Stimulated activated CD4-positive, alpha-beta T cell treated with anti-CD3 and anti-CD28 coated beads, TNF-alpha, amount 100 ng/mL, for 24 hours (primary cell): ENCODE data around the gene ATXN1.

Experiments used
- DNase-seq, 3 experiments: peaks; one replicate each; pipeline ENCODE4 v3.0.0-alpha.2; 2020; ENCODE audit warnings: low read depth in 3 of 3

Gene ATXN1

DNA sequence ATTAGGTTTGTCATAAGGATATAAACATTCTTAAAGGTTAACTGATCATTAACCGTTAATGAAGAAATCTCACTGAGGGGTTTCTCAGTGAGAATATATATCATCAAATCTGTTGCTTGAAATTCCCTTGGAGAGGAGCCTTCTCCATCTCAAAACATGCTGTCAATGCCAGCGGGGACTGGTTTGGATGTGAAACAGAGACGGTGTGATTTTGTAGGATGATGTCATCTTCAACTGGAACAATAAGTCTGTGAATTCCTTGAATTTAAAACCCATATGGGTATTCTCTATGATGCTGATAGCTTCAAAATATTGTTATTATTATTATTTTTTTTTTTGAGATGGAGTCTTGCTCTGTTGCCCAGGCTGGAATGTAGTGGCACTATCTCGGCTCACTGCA lies 447.0 kb downstream of the ATXN1 start:
- DNase-seq: no peak

DNA sequence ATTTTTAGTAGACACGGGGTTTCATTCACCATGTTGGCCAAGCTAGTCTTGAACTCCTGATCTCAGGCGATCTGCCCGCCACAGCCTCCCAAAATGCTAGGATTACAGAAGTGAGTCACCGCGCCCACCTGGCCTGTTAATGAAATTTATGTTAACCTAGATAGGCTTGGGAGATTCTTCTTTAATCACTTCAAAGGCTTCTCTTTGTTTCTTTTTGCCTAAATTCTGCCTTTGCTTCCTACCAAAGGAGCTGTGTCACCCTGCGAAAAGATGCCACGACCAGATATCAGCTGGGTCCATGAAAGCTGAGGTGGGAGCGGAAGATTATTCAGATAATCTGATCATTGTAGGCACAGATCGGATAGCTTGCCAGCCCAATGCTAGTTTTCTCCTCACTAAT lies 447.5 kb downstream of the ATXN1 start:
- no peak for DNase-seq

DNA sequence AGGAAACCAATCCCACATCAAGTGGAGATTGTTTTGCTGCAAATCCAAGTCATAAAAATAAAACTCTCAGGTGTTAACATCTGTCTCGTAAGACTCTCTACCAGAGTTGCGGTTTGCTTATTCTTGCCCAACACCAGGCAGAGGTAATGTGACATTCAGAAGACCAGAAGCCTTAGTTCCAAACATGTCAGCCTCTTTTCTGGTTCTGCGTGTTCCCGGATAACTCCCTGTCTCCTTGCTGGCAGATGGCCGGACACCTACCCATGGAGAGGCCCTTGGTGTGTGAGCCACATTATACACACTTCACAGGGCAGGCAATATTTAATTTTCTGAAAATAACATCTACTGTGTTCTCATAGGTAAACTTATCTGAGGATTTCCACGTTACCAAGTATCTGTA lies 449.5 kb downstream of the ATXN1 start:
- no peak for DNase-seq

DNA sequence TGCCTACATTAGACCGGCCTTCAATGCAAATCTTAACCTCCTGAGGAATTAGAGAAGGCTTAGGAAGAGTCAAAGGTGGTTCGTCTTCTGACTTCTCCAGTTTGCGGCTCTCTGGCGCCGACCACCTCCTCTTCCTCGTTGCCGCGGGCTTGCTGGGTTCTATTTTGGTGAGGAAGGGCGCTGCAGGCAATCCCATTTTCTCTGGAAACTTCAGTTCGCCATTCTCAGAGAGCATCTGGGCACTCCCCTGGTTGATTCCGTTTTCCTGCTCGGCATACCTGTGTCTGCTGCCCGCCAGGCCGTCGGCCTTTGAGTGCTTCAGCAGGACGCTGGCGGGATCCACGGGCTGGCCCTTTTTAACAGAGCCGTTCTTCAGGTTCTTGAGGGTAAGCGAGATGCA lies 454.9 kb downstream of the ATXN1 start:
- DNase-seq: no peak

DNA sequence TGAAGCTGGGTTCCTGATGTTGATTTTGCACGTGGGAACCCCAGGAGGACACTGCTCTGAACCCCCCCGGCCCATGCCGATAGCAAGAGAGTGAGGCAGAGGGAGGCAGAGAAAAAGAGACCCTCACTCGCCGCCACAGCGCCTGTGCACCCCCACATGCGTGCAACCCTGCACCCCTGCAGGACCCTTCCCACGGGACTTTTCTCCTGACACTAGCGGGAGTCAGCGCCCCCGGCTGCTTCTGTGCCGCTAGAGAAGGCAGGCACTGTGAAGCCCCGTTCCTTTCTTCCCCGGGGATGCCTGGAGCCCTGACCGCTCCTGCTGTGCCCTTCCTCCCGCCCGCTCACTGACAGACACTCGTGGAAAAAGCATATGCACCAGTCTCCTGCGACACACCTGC lies 455.5 kb downstream of the ATXN1 start:
- DNase-seq: no peak

DNA sequence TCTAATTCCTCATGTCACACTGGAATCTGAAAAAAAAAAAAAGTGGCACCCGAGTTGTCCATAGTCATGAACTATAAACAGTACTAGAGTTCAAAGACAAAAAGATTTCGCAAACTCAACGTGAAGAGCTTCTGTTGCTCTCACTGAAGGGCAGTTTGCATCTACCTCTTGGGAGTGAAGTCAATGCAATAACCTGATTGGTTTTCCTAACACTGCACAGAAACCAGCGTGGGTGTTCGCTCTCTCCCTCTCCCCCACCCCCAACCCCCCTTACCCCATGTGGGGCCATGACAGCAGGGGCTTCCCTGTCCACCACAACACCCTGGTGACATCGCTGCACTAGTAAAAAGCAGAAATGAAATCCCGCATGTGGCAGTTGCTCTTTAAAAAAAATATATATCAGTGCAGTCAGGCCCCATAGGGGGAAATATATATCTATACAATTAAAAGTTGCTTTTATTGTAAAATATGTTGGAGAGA lies 456.0 kb downstream of the ATXN1 start:
- no peak for DNase-seq

DNA sequence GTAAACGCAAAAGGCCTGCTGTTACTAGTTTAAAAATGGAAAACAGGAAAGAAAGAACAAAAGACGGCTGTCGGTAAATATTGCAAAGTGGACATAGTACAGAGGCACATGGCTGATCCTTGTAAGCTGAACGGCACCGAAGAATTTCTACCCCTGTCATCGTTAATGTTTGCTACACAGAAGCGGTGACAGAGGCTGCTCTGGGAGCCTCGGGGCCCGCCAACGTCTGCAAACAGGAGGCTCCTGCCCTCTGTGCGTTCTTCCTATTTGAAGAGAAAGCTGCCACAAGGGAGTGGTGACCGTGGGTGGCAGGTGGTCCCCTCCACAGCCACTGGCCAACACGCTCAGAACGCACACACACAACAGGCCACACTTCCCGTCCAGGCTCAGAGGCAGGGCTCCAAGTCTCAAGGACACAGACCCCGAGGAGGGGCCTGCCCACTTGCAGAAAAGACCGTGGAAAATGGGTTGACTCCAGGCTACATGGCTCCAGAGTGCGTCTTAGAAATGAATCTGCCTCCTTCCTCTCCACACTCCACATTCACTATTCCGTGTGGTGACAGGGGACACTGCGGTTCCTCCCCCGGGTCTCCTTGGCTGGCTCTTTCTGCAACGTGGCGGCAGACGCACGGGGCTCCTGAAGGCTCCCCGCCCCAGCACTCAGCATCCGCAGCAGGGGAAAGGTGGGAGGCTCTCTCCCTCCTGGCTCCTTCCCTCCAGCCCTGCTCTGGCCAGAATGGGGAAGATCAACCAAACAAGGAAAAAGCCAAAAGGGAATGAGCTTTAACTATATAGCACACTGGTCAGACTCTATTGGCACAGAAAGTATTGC lies 458.3 kb downstream of the ATXN1 start:
- no peak for DNase-seq

DNA sequence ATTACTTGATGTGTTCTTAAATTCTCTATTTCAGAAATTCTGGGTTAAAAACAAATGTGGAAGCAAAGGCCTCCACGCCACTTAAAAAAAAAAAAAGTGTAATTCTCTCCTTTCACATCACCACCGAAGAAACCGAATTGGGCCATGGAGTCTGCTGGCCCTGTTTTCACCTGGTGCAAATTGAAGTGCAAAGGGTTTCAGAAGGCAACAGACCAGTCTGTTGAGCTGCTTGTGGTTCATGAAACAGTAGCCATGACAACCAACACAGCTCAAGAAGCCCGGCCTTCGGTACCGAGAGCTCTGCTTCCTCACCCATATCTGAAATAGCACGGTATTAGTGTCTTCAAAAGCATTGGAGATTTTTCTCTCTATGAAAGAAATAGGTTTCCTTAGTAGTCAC lies 459.7 kb downstream of the ATXN1 start:
- no peak for DNase-seq

DNA sequence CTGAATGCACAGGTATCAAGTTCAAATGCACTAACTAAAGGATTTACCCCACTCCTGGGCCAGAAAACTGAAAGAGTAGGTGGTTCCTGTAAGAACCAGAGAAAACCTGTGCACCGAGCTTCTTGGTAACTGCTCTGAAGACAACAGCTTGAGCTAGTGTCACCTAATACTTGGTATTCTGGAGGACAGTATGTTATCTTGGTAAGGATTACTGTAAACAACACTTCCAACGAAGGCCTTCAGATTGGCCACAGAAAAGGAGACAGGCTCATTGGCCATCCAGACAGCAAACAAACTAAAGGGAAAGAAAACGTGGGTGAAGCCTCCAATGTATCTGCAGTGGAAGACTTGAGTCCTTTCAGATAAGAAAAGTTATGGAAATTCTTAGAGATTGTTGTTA lies 461.4 kb downstream of the ATXN1 start:
- DNase-seq: no peak

DNA sequence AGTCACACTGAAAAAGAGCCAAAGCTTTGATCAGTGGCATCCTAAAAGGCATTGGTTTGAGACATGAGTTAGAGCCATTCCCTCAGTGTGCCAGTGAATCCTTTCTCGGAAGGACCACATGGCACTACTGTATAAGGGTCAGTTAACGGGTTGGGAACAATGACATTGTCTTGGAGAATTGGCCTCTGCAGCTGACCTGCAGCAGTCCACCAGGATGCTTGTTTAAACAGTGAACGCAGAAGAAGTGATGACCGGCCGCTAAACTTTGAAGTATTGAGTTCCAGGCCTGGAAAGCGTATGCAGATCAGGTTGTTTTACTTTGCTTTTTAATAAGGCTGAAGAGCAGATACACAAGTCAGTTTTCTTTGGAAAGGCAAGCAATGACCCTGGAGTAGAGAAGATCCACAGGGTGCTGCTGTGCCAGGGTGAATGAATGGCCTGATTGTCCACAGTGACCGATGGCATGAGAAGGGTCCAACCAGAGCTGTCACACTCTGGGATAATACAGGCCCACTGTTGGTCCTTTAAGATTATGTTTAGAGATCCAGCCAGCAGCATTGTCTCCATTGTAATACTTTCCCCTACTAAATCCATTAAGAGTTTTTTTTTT lies 465.1 kb downstream of the ATXN1 start:
- DNase-seq: no peak

DNA sequence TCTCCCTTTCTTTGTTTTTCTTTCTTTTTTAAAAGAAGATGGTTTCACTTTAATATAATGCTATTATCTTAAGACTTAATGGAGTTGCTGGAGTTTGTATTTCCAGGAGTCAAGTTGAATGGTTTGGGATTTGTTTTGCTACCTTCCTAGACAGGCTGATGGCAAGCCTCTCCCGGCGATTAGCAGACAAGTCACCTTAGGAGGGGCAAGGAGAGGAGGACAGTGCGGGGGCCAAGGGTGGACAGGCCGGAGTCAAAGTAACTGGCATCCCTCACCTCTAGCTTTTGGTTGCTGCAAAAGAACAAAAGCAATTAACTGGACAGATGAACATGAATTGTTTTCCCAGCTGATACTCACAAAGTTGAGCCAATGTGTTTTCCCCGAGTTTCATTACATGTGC lies 465.8 kb downstream of the ATXN1 start:
- DNase-seq: no peak

DNA sequence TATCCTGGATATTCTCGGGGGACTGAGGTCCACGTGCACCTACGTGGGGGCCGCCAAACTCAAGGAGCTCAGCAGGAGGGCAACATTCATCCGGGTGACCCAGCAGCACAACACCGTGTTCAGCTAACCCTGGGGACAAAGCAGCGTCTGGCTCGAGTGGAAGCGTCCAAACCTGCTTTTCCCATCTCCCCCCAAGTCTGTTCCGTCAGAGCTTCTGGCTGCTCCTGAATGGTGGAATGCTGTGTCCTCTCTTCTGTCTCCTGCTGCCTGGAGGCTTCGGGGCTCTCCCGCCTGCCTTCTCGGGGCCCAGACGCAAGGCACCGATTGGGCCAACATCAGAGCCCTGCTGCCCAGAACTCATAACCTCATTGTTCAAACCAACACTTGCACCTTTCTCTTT lies 466.2 kb downstream of the ATXN1 start:
- no peak for DNase-seq

DNA sequence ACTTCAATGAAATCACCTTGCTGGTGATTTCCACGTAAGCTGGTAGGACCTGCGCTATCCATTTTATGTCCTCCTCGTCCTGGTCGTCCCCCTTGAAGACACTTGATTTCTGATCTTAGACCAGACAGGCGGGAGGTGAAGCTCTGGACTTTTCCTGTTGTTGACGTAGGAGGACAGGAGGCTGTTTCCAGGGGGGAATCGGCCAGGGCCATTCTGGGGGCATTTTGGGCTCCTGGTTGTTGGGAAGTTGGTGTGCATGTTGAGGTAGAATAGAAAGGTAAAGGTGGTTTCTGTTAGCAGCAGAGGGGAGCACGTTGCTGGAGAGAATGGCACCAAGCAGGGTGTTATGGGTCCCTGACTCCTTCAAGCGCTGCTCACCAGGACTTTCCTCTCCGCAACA lies 466.9 kb downstream of the ATXN1 start:
- DNase-seq: no peak

DNA sequence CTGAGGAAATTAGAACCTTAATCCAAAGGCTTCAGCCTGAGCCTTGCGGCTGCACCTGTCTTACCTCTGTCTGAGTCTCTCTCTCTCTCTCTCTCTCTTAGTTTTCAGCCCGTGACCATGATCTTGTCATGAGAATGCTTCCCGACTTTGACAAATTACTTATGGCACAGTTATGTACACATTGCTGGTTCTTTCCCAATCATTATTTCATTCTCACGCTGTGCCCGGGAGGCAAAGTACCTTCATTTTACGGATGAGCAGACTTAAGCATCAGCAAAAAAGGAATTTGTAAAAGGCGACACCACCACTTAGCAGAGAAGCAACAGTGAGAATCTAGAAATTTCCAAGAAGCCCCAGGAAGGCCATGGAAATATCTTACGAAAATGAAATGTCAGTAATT lies 468.3 kb downstream of the ATXN1 start:
- no peak for DNase-seq

DNA sequence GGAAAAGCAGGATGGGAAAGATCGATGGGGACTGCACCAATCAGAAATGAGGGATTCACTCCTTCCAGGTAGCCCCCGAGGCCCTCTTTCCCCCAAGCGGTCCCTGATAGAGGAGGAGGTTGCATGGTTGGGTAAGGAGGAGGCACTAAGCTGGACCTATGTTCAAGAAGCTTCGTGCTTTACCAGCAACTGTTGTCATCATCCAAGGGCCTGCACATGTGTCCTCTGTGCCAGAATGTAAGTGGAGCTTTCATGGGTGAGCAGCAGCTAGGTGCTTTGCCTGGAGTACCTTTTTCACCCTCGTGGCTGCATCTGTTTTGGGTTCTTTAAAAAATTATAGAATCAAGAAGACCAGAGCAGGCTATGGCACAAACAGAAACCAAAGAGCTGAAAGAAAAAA lies 468.8 kb downstream of the ATXN1 start:
- DNase-seq: no peak

DNA sequence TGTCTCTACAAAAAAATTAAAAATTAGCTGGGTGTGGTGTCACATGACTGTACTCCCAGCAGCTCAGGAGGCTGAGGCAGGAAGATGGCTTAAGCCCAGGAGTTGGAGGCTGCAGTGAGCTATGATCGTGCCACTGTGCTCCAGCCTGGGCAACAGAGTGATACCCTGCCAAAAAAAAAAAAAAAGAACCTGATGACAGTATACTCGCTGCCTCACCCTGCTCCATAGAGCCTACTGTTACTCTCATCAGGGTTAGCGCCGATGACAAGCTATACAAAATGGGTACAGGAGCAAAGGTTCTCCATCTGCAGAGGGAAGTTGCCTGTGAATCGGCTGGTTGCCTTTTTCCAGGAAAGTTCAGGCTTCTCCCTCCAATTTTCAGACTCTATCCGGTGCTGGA lies 469.5 kb downstream of the ATXN1 start:
- DNase-seq: no peak

DNA sequence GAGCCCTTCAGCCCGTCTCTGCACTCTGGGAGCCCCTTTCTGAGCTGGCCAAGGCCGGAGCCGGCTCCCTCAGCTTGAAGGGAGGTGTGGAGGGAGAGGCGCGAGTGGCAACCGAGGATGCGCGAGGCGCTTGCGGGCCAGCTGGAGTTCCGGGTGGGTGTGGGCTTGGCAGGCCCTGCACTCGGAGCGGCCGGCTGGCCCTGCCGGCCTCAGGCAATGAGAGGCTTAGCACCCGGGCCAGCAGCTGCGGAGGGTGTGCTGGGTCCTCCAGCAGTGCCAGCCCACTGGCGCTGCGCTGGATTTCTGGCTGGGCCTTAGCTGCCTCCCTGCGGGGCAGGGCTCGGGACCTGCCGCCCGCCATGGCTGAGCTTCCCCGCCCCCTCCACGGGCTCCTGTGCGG lies 473.1 kb downstream of the ATXN1 start:
- DNase-seq: no peak

DNA sequence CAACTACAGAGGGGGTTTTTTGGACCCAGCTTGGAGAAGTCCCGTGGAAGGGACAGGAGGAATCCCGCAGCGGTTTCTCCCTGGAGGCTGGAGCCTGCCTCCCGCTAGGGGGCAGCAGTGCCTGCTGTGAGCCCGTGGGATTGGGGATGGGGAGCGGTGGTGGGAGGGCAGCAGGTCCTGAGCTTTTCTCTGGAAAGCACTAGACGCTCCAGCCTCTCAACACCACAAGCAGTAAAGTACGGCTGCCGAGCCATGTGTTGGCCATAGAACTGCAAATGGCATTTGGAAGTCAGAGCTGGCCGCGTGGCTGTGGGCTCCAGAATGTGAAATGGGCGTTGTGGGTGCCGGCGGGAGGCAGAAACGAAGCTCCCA lies 475.1 kb downstream of the ATXN1 start:
- DNase-seq: peak in 2 of 3 experiments; percentile 0 to 12

DNA sequence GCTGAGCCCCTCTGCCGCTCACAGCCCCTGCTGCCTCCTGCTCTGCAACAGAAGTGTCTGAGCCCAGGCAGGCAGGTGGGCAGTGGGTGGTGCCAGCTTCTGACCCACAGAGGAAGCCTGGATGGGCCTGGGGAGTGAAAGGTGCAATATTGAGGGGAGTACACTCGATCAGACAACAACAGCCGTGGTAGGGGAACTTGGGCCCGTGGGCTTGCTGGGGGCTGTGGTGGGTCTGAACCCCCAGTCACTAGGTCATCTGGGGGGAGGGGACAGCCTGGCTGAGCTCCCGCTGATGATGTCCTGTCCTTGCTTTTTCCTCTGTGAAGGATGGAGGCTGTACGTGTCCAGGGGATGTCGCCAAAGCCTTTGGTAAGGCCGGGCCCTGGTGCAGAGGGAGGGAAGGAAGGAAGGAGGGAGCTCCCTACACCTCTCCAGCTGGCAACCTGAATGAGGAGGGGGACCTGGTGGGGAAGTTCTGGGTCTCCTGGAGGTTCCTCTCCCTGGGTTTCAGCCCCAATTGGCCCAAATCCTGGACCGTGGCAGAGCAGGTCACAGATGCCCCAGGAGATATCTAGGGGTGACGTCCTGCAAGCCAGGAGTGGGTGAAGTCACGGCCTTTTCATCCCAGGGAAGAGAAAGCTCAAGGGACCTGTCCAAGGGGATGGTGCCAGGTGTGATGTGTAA lies 475.7 kb downstream of the ATXN1 start:
- no peak for DNase-seq

DNA sequence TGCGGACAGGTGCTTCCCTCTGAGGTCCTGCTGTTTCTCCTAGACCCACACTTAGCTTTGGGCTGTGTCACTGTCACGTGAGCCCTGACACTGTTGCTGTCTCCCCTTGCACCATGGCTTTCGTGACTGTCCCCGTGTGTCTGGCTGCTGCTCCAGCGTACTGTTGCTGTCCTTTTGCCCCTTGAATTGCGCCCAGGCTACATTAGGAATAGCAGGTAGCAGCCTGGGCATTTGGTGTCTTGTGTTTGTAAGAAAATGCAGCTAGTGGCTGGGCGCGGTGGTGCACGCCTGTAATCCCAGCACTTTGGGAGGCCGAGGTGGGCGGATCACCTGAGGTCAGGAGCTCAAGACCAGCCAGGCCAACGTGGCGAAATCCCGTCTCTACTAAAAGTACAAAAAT lies 476.8 kb downstream of the ATXN1 start:
- no peak for DNase-seq

DNA sequence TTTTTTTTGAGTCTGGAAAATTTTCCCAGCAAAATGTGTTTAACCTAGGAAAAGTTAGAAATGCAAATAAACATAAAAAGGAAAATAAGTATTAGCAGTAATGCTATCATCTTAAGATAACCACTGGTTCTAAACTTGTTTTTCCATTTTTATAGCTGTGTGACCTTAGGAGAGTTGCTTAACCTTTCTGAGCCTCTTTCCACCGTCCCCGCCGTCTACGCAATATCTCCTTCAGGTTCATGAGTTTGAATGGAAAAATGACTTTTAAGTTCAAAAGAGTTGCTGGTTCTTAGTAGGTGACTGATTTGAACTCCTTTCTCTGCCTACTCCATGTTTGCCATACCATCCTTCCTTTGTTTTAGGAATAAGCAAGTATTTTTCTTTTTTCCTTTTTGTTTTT lies 478.9 kb downstream of the ATXN1 start:
- DNase-seq: no peak

DNA sequence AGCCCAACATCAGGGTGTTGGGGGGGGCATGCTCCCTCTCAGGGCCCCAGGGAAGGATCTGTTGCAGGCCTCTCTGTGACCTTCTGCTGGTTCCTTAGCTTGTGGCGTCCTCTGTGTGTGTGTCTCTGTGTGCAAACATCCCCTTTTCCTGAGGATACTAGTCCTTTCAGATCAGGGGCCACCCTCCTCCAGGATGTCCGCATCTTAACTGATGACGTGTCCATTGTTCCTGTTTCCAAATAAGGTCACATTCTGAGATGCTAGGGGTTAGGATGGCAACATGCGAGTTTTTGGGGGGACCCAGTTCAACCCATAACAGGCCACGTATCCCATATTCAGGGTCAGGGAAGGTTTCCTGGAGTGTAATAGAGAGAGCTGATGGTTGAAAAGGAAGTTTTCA lies 482.0 kb downstream of the ATXN1 start:
- no peak for DNase-seq

DNA sequence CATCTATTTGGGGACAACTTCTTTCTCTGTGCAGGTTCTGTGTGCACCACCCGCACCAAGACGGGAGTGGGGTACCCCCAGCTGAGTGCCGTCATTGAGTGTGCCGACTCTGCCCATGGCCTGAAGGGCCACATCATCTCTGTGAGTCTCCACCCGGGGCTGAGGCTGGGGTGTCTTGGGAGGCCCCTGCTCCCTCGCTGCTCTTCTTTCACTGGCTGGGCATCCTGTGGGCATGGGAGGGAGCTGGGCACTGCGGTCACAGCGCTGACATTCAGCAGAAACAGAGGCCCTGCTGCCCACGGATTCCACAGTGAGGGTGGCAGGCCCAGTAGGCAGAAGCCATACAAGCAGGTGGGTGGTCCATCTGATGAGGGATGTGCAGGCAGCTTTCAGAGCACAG lies 482.5 kb downstream of the ATXN1 start:
- DNase-seq: no peak
